SK-N-MC (cell line): Measurements from ENCODE around the gene SHISA7.

Experiments
- EZH2 ChIP-seq: fragments of 200-600 bp; sonication (generic); IDR thresholded peaks from one replicate; pipeline ENCODE4 v1.6.1; 2017; ENCODE audit warnings: antibody characterized with exemption
- FOXP2 ChIP-seq: optimal IDR thresholded peaks from 2 replicates; pipeline ENCODE3; 2011; ENCODE audit warnings: mild to moderate bottlenecking, moderate library complexity; ENCODE audit not compliant: insufficient read depth; ENCODE audit errors: extremely low read length, control extremely low read depth
- POLR2AphosphoS5 ChIP-seq: IDR thresholded peaks from 2 replicates; pipeline ENCODE4 v1.6.1; 2012; ENCODE audit warnings: mild to moderate bottlenecking, low read depth, low read length, borderline replicate concordance

DNA sequence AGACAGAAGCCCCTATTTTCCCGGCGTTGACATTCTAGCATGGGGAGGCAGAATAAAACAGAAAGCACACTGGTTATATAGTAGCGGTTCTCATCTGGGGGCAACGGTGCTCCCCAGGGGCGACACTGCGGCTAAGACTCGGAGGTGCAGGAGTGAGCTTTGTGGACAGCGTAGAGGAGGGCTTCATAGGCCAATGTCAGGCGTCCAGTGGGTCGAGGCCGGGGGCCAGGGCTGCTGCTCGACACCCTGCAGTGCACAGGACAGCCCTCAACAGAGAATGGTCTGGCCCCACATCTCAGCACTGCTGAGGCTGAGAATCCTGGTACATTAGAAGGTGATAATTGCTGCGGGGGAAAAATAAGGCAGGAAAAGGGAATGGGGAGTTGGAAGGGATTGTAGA lies 34.8 kb upstream of the SHISA7 start:
- TF ChIP-seq EZH2 (no peak), POLR2AphosphoS5 (no peak), FOXP2 (no peak)
